Activated CD4-positive, alpha-beta T cell treated with anti-CD3 and anti-CD28 coated beads, Interleukin-2, amount 10 ng/mL, durations not matched to agents 24 days and 14 days (primary cell): ENCODE results near the gene HES7. TPM values are rescaled to one million over a fixed set of nuclear protein-coding genes. Genes with fewer than 3 reads are reported as not detected.

ENCODE experiments used
- DNase-seq: peaks from one replicate; pipeline ENCODE4 v3.0.0; 2022
- H3K27ac Mint-ChIP-seq: one replicate; pipeline ENCODE4 v1.8.0; 2022; ENCODE audit warnings: mild to moderate bottlenecking, mixed read lengths
- H3K27me3 Mint-ChIP-seq: one replicate; pipeline ENCODE4 v1.8.0; 2022; ENCODE audit warnings: mixed read lengths
- H3K36me3 Mint-ChIP-seq: one replicate; pipeline ENCODE4 v1.8.0; 2022; ENCODE audit warnings: low read depth, mild to moderate bottlenecking, mixed read lengths
- H3K4me1 Mint-ChIP-seq: one replicate; pipeline ENCODE4 v1.8.0; 2021; ENCODE audit warnings: mixed read lengths
- H3K4me3 Mint-ChIP-seq: one replicate; pipeline ENCODE4 v1.8.0; 2022; ENCODE audit warnings: mild to moderate bottlenecking, moderate library complexity, mixed read lengths
- H3K9me3 Mint-ChIP-seq: one replicate; pipeline ENCODE4 v1.8.0; 2021; ENCODE audit warnings: mixed read lengths
- intact Hi-C: fragments of 100-400 bp; cut with micrococcal nuclease; formaldehyde crosslinking; loops from one replicate; pipeline ENCODE4 v1.15.1; 2023
- total RNA-seq: library from RNA; stranded (reverse); gene quantifications from 2 replicates; pipeline ENCODE4 v1.2.3, GENCODE V29; 2022

HES7 gene
- total RNA-seq, 1 donor from 2014 or later: 2.1 TPM

GRCh38 chr17:8160224-8160577 lies 36.3 kb upstream of the HES7 start:
- Mint-ChIP-seq H3K9me3 (no peaks in the 10 kb centered on the region), H3K27me3 (no peaks in the 10 kb centered on the region), H3K4me3 (peak overlapping the region; percentile 82), H3K27ac (peak overlapping the region; percentile 82), H3K4me1 (peaks cover 57% of the 10 kb centered on the region), H3K36me3 (peaks cover 36% of the 10 kb centered on the region)
- DNase-seq: no peak
- intact Hi-C loops: no loop called here

- Mint-ChIP-seq H3K4me3 (peak overlapping the region; percentile 82), H3K36me3 (peaks cover 36% of the 10 kb centered on the region), H3K9me3 (no peaks in the 10 kb centered on the region), H3K4me1 (peaks cover 57% of the 10 kb centered on the region), H3K27ac (peak overlapping the region; percentile 82), H3K27me3 (no peaks in the 10 kb centered on the region)
- intact Hi-C loops: loop anchor here (10.0 kb wide), 2 partner anchors 475 to 925 kb away; partner anchors contain the start of genes DVL2, PHF23, TP53 and WRAP53
- DNase-seq: peak; percentile 62
Observed at GRCh38 chr17:8159459-8160223, 35.7 kb upstream of the HES7 start.

- Mint-ChIP-seq H3K9me3 (no peaks in the 10 kb centered on the region), H3K27me3 (no peaks in the 10 kb centered on the region), H3K4me1 (peaks cover 57% of the 10 kb centered on the region), H3K4me3 (peak overlapping the region; percentile 73), H3K36me3 (peaks cover 37% of the 10 kb centered on the region), H3K27ac (peak overlapping the region; percentile 88)
- intact Hi-C loops: loop anchor here (10.0 kb wide), 2 partner anchors 474 to 924 kb away; partner anchors contain the start of genes DVL2, PHF23, TP53 and WRAP53
- no peak for DNase-seq
Observed at GRCh38 chr17:8159032-8159400, 35.1 kb upstream of the HES7 start.

- Mint-ChIP-seq H3K9me3 (no peaks in the 10 kb centered on the region), H3K4me1 (peaks cover 55% of the 10 kb centered on the region), H3K27me3 (no peaks in the 10 kb centered on the region), H3K4me3 (peak overlapping the region; percentile 73), H3K27ac (peak overlapping the region; percentile 88), H3K36me3 (peaks cover 40% of the 10 kb centered on the region)
- intact Hi-C loops: loop anchor here (10.0 kb wide), 2 partner anchors 474 to 924 kb away; partner anchors contain the start of genes DVL2, PHF23, TP53 and WRAP53
- DNase-seq: peak; percentile 97
Observed at GRCh38 chr17:8158267-8159031, 34.5 kb upstream of the HES7 start.

- Mint-ChIP-seq H3K4me1 (peaks cover 62% of the 10 kb centered on the region), H3K9me3 (no peaks in the 10 kb centered on the region), H3K4me3 (no peak overlapping the region), H3K27ac (no peak overlapping the region), H3K27me3 (no peaks in the 10 kb centered on the region), H3K36me3 (peaks cover 33% of the 10 kb centered on the region)
- peak; percentile 100 for DNase-seq
- intact Hi-C loops: loop anchor here (1.0 to 10.0 kb wide), 6 partner anchors 17 to 922 kb away; partner anchors contain the start of genes DVL2, PHF23, TP53 and WRAP53
Observed at GRCh38 chr17:8156246-8156992, 32.5 kb upstream of the HES7 start.

- Mint-ChIP-seq H3K27ac (no peak overlapping the region), H3K36me3 (peaks cover 28% of the 10 kb centered on the region), H3K4me1 (peaks cover 58% of the 10 kb centered on the region), H3K9me3 (no peaks in the 10 kb centered on the region), H3K4me3 (no peak overlapping the region), H3K27me3 (no peaks in the 10 kb centered on the region)
- no peak for DNase-seq
- intact Hi-C loops: loop anchor here (1.0 to 10.0 kb wide), 6 partner anchors 17 to 921 kb away; partner anchors contain the start of genes DVL2, PHF23, TP53 and WRAP53
Observed at GRCh38 chr17:8155996-8156245, 32.0 kb upstream of the HES7 start.

GRCh38 chr17:8155231-8155995 lies 31.5 kb upstream of the HES7 start:
- H3K4me3 Mint-ChIP-seq: no peak overlapping the region
- no peaks in the 10 kb centered on the region for H3K9me3 Mint-ChIP-seq
- peaks cover 23% of the 10 kb centered on the region for H3K36me3 Mint-ChIP-seq
- no peak overlapping the region for H3K27ac Mint-ChIP-seq
- intact Hi-C loops: loop anchor here (10.0 kb wide), 2 partner anchors 471 to 921 kb away; partner anchors contain the start of genes DVL2, PHF23, TP53 and WRAP53
- H3K27me3 Mint-ChIP-seq: no peaks in the 10 kb centered on the region
- H3K4me1 Mint-ChIP-seq: peaks cover 56% of the 10 kb centered on the region
- peak; percentile 78 for DNase-seq

GRCh38 chr17:8154608-8155155 lies 30.8 kb upstream of the HES7 start:
- peaks cover 53% of the 10 kb centered on the region for H3K4me1 Mint-ChIP-seq
- peaks cover 18% of the 10 kb centered on the region for H3K36me3 Mint-ChIP-seq
- H3K9me3 Mint-ChIP-seq: no peaks in the 10 kb centered on the region
- H3K27ac Mint-ChIP-seq: no peak overlapping the region
- intact Hi-C loops: loop anchor here (10.0 kb wide), 2 partner anchors 470 to 920 kb away; partner anchors contain the start of genes DVL2, PHF23, TP53 and WRAP53
- no peak overlapping the region for H3K4me3 Mint-ChIP-seq
- H3K27me3 Mint-ChIP-seq: no peaks in the 10 kb centered on the region
- DNase-seq: no peak

GRCh38 chr17:8153957-8154607 lies 30.2 kb upstream of the HES7 start:
- peaks cover 48% of the 10 kb centered on the region for H3K4me1 Mint-ChIP-seq
- peaks cover 19% of the 10 kb centered on the region for H3K36me3 Mint-ChIP-seq
- no peaks in the 10 kb centered on the region for H3K27me3 Mint-ChIP-seq
- DNase-seq: peak; percentile 98
- no peak overlapping the region for H3K4me3 Mint-ChIP-seq
- no peak overlapping the region for H3K27ac Mint-ChIP-seq
- intact Hi-C loops: loop anchor here (10.0 kb wide), 2 partner anchors 469 to 919 kb away; partner anchors contain the start of genes DVL2, PHF23, TP53 and WRAP53
- no peaks in the 10 kb centered on the region for H3K9me3 Mint-ChIP-seq

- Mint-ChIP-seq H3K36me3 (peaks cover 19% of the 10 kb centered on the region), H3K27me3 (no peaks in the 10 kb centered on the region), H3K4me1 (peaks cover 43% of the 10 kb centered on the region), H3K9me3 (no peaks in the 10 kb centered on the region), H3K27ac (no peak overlapping the region), H3K4me3 (no peak overlapping the region)
- peak; percentile 81 for DNase-seq
- intact Hi-C loops: loop anchor here (10.0 kb wide), 2 partner anchors 469 to 919 kb away; partner anchors contain the start of genes DVL2, PHF23, TP53 and WRAP53
Observed at GRCh38 chr17:8153525-8153956, 29.6 kb upstream of the HES7 start.

GRCh38 chr17:8153031-8153451 lies 29.1 kb upstream of the HES7 start:
- Mint-ChIP-seq H3K36me3 (peaks cover 21% of the 10 kb centered on the region), H3K4me3 (no peak overlapping the region), H3K27ac (no peak overlapping the region), H3K4me1 (peaks cover 41% of the 10 kb centered on the region), H3K9me3 (no peaks in the 10 kb centered on the region), H3K27me3 (no peaks in the 10 kb centered on the region)
- intact Hi-C loops: loop anchor here (10.0 kb wide), 2 partner anchors 468 to 918 kb away; partner anchors contain the start of genes DVL2, PHF23, TP53 and WRAP53
- peak; percentile 69 for DNase-seq
